Coronary artery (tissue), 2 donors: ENCODE data around the gene HS1BP3.

Experiments used
- DNase-seq: peaks from one replicate; pipeline ENCODE4 v3.0.0-alpha.2; 2017; ENCODE audit warnings: low spot score
- H3K27ac ChIP-seq, 2 donors: fragments of 200-600 bp; sonication (generic); one replicate each; pipeline ENCODE4 v1.5.1; 2016 to 2019
- H3K4me3 ChIP-seq: fragments of 200-600 bp; sonication (generic); 2 replicates; pipeline ENCODE4 v1.5.1; 2016; ENCODE audit warnings: mild to moderate bottlenecking, moderate library complexity
- TF ChIP-seq, protein P1 (sequence below): fragments of 200-600 bp; sonication (generic); IDR thresholded peaks from one replicate; pipeline ENCODE4 v1.5.1; 2019; ENCODE audit warnings: antibody characterized with exemption

HS1BP3 gene

DNA sequence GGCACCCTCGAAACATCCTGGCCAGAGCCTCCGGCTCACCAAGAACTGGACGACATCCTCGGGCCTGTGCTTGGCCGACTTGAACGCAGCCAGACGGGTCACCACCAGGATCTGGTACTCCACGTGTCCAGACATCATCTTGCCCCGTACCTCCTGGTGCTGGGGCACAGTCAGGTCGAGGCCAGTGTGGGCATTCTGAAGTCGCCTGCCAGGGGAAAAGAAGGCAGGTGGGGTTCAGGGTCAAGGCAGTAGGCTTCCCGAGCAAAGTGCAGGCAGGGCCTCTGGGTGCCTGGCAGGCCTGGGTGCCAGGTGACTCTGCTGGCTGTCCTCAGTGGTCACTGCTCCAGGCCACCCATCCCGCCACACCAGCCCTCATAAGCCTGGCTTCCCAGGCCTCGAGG is 5.6 kb downstream of the HS1BP3 start:
- no peak overlapping the region for H3K27ac ChIP-seq
- TF ChIP-seq, protein P1, sequence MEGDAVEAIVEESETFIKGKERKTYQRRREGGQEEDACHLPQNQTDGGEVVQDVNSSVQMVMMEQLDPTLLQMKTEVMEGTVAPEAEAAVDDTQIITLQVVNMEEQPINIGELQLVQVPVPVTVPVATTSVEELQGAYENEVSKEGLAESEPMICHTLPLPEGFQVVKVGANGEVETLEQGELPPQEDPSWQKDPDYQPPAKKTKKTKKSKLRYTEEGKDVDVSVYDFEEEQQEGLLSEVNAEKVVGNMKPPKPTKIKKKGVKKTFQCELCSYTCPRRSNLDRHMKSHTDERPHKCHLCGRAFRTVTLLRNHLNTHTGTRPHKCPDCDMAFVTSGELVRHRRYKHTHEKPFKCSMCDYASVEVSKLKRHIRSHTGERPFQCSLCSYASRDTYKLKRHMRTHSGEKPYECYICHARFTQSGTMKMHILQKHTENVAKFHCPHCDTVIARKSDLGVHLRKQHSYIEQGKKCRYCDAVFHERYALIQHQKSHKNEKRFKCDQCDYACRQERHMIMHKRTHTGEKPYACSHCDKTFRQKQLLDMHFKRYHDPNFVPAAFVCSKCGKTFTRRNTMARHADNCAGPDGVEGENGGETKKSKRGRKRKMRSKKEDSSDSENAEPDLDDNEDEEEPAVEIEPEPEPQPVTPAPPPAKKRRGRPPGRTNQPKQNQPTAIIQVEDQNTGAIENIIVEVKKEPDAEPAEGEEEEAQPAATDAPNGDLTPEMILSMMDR, result no peak
- H3K4me3 ChIP-seq, result no peak overlapping the region
- DNase-seq, result no peak

DNA sequence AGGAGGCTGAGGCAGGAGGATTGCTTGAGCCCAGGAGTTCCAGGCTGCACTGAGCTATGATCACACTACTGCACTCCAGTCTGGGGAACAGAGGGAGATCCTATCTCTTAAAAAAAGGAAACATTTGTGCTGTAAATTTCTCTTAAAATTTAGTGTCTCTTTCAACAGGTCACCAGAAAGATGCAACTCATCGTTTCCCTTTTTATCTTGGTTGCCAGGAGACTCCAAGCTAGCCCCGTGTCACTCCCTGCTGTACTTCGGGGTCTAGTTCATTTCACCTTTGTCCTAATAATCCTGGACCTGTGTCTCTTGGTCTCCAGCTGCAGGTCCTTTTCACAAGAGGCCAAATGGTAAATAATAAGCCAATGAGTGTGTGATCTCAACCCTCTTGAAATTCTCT is 7.1 kb downstream of the HS1BP3 start:
- no peak for DNase-seq
- TF ChIP-seq, protein P1, result no peak
- no peak overlapping the region for H3K27ac ChIP-seq
- H3K4me3 ChIP-seq, result no peak overlapping the region

DNA sequence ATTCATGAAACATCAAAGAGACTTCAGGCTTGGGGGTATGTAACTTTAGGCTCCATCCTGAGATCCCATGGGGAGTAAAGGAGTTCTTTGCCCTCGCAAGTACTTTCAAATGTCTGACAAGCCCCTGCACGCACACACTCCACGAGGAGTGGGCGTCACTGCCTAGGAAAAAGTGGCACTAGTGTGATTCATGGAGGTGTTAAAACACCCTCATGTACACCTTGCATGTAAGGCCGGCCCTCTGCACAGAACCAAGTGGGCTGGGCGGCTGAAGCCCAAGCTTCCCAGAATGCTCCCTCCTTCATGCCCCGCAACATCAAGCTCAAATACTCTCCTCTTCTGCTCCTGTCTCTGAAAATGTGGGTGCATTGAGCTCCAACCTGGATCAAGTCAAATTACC is 7.8 kb downstream of the HS1BP3 start:
- DNase-seq, result no peak
- H3K4me3 ChIP-seq, result no peak overlapping the region
- TF ChIP-seq, protein P1, result no peak
- H3K27ac ChIP-seq, result peak overlapping the region; percentile 94 to 96

DNA sequence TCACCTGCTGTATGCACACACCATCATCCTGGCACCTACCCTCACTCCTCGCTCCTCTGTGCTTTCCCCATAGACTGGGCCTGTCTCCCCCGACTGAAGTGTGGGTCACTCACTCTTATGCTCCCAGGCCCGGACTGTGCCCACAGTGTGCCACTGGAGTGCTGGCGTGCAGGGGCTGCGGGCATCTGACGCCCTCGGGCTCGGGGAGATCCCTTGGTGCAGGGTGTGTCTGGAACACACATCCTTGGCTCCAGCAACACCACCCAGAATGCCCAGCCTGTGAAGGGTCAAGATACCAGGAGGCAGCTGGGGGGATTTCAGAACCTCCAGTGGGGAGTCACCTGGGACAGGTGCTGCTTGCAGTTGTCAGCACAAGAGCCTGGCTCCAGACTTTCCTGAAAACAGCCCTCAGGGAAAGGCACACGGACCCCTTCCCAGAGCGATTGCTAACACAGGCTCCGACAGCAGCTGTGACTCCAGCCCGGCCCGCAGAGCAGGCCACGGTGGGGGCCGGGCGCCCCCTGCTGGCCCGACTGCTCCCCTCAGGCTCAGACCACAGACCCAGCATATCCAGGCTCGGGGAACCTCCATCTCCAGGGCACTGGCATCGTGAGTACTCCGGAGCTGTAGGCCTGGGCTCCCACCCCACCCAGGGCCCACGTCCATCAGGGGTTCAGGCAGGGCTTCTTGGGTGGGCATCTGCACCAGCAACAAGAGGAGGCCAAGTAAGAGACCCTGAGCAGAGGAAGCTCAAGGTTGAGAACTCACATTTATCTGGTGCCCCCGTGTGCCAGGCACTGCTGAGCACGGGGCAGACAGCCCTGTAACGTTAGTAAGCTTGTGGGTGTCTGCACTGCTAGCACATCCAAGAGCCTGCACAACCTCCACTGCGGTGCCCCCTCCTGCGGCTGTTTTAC is 8.6 kb downstream of the HS1BP3 start:
- peak; percentile 88 for DNase-seq
- Histone ChIP-seq H3K4me3 (peak overlapping the region; percentile 35), H3K27ac (peak overlapping the region; percentile 94 to 96)
- TF ChIP-seq, protein P1, result peak; percentile 98

DNA sequence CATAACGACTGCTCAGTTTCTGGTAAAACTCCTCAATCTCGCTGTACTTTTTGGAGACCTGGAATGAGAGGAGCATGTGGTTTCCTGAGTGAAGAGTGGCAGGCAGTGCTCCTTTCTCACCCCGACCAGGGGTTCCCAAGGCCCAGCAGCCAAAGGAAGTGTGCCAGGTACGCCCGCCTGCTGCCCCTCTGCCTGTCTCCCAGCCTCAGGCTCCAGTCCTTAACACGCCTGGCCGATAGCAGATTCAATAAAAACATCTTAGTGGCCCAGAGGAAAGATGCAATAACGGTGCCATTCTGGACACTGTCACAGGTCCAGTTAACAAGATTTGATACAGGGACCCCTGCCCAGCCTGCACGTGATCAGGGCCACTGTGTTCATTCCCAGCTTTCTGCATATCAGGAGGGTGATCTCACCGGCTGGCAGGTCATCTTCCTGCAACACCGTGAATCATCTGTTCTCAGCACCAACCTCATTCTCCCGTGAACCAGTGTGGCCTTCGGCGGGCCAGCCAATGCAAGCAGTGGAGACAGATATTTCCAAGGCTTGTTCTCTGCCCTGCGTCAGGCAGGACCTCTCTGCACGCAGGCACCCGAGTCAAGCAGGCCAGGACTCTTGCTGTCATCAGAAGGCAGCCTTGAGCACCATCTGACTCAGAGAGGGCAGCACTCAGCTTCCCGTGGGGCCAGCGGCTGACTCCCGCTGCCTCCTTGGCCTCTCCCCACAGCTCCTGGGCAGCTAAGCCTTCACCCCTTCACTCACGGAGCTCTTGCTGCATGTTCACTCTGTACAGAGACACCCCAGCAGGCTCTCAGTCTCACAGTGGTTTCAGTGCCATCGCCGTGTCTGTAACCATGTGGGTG is 9.5 kb downstream of the HS1BP3 start:
- peak; percentile 95 for DNase-seq
- Histone ChIP-seq H3K27ac (peak overlapping the region; percentile 94 to 96), H3K4me3 (peak overlapping the region; percentile 35)
- TF ChIP-seq, protein P1, result no peak

DNA sequence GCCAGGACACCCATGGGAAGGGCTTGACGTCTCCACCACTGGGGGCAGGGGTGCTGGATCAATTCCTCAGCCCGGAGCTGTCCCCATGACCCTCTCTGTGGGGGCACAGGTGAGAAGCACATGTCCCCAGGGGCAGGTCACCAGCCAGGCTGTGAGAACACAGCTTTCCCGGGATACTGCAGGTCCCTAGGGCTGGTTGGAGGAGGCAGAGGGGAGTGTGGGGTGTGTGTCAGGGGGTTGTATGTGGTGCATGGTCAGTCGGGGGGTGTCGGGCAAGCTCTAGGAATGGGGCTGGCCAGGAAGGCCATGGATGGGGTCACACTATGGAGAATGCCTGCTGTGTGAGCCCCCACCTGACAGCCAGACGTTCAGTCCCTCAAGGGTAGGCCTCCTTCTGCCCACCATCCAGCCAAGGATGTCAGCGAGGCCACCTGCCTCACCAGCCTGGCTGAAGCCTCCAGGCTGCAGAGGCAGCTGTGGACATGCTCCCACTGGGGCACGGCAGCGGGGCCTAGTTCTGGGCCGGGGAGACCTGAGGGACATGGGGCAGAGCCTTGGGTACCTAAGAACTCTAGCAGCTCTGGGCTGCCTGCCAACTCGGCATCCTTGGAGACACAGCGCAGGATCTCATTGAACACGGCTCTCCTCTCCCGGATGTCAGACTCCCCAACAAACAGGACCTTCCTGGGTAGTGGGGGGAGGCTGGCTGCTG is 10.3 kb downstream of the HS1BP3 start:
- Histone ChIP-seq H3K27ac (peak overlapping the region; percentile 94 to 96), H3K4me3 (no peak overlapping the region)
- TF ChIP-seq, protein P1, result no peak
- DNase-seq, result no peak
